Heart right ventricle (tissue), 16 donors: ENCODE measurements around the gene PPM1L. TPM values are rescaled to one million over a fixed set of nuclear protein-coding genes. Genes with fewer than 3 reads are reported as not detected.

Experiments
- ATAC-seq, 8 donors: fragments of 200-7000 bp; cut with Tn5 transposase; one replicate each; pipeline ENCODE4 v1.9.1; 2020; ENCODE audit warnings: mild to moderate bottlenecking in 8 of 8, moderate library complexity in 8 of 8, moderate number of reproducible peaks in 1 of 8
- DNase-seq, 2 donors: peaks; one replicate each; pipeline ENCODE4 v3.0.0-alpha.2; 2020
- H3K27ac ChIP-seq, 10 donors: fragments of 200-600 bp; sonication (generic) in 2 of 10; one replicate each; pipeline versions ENCODE4 v1.5.0 to v1.8.0; 2020 to 2022; ENCODE audit warnings: mild to moderate bottlenecking in 3 of 10
- H3K27me3 ChIP-seq, 7 donors: fragments of 200-600 bp; one replicate each; pipeline ENCODE4 v1.8.0; 2021 to 2022; ENCODE audit warnings: mild to moderate bottlenecking in 2 of 7
- H3K36me3 ChIP-seq, 9 donors: fragments of 200-600 bp; sonication (generic) in 1 of 9; one replicate each; pipeline versions ENCODE4 v1.5.0 to v1.8.0; 2020 to 2022; ENCODE audit warnings: mild to moderate bottlenecking in 2 of 9
- H3K4me1 ChIP-seq, 9 donors: fragments of 200-600 bp; sonication (generic) in 1 of 9; one replicate each; pipeline versions ENCODE4 v1.5.0 to v1.8.0; 2020 to 2022; ENCODE audit warnings: mild to moderate bottlenecking in 4 of 9
- H3K4me3 ChIP-seq, 10 donors: fragments of 200-600 bp; sonication (generic) in 2 of 10; one replicate each; pipeline versions ENCODE4 v1.5.0 to v1.8.0; 2020 to 2022; ENCODE audit warnings: mild to moderate bottlenecking in 7 of 10, moderate library complexity in 2 of 10
- H3K9me3 ChIP-seq, 11 donors: fragments of 200-600 bp in 10 of 11; sonication (generic) in 2 of 11; one replicate each; pipeline versions ENCODE4 v1.5.0 to v1.8.0; 2013 to 2022; ENCODE audit warnings: mild to moderate bottlenecking in 2 of 11, control low read depth in 1 of 11, moderate library complexity in 1 of 11
- WGBS, 2 donors: extraction: QIAGEN DNeasy Blood & Tissue Kit; methylation state at CpG; one replicate each; pipeline ENCODE4 v1.1.7; 2013; ENCODE audit warnings: inconsistent platforms in 1 of 2; 5-methylcytosine and 5-hydroxymethylcytosine counted together
- intact Hi-C, 10 donors: fragments of 100-400 bp; cut with DNase I; formaldehyde crosslinking; loops; one replicate each; pipeline versions ENCODE4 v1.11.1 to v1.14.2; 2022
- polyA plus RNA-seq, 2 donors: library from polyadenylated mRNA; stranded (reverse); fragments of 200-250 nt; gene quantifications; one replicate each; pipeline ENCODE4 v1.2.3, GENCODE V29; 2013
- total RNA-seq, 10 donors: library from RNA; stranded (reverse); fragmentation: NEBNext Ultra II Directional in 3 of 10; extraction: Animal tissue kit (Norgen Biotek cat#: 25700) in 3 of 10; gene quantifications; one replicate each; pipeline versions ENCODE4 v1.2.1 to v1.2.4, GENCODE V29; 2021 to 2023
- TF ChIP-seq, protein P1 (sequence below), 9 donors: fragments of 200-600 bp; sonication (generic) in 2 of 9; IDR thresholded peaks; one replicate each; pipeline versions ENCODE4 v1.5.0 to v1.8.0; 2021 to 2022; ENCODE audit warnings: antibody characterized with exemption in 9 of 9, mild to moderate bottlenecking in 5 of 9, moderate library complexity in 1 of 9
- donor health status: Arrhythmogenic right ventricular cardiomyopathy.
- donor health status: ischemic (EF 13 %, LVEDD 7.1; RV severe dilation, severe dysfunction).
- donor health status: healthy with polysubstance abuse.
- donor health status: DM: no; HTN: yes; CAD: no.
- donor health status: DM: no; HTN: no; CAD: no.
- donor health status: ischemic (EF 25% LVEDD 6.9; RV normal size, moderate dysfunction).
- donor health status: ischemic (EF 25% LVEDD 5.7; RV mildly dilated, moderate dysfunction).
- donor health status: healthy.
- donor health status: DM: yes; HTN: yes; CAD: no.
- donor health status: Ischemic cardiomyopathy.
- donor health status: ischemic (EF 35%, LVEDD 5.7; RV mildly dilated, moderate dysfunction).
- donor health status: nonischemic (EF 11% LVEDD 7.7; RV severe dilation, severe dysfunction).
- donor health status: DM: yes; HTN: yes; CAD: no.
- donor health status: PGD.
- donor health status: ischemic (EF 29% LVEDD 5.4; RV normal size, mild dysfunction).
- donor health status: nonischemic (EF 23%, LVEDD 6.1; RV moderate dilation, normal function).

PPM1L gene
- total and polyA plus RNA-seq, 12 donors = 4.4 to 55.5 (median 37.7) TPM

DNA sequence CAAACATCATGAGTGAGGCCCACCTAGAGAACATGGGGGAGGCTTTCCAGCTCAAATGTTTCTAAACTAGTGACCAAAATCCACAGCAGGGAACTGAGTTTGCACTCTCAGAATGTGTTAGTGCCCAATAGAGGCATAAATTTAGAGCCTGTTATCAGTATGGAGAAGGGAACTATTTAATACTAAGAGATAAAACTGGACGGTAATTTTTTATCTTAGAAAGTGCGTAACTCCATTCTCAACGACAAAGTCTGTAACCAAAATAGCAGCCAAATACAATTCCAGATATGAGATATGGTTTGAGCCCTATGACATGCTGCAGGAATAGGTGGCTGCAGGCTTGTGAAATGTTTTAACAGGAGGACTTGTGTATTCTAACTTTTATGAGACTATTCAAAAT is 345.6 kb downstream of the PPM1L start:
- peak overlapping the region; percentile 59 to 95 (median 88) for H3K27ac ChIP-seq
- H3K36me3 ChIP-seq = peaks cover 0 to 54% (median 0%) of the 10 kb centered on the region in 9 donors
- WGBS, 2 donors = 38 to 44% methylated on average over 3 of the region's 3 CpGs
- no peaks in the 10 kb centered on the region for H3K27me3 ChIP-seq
- TF ChIP-seq, protein P1, sequence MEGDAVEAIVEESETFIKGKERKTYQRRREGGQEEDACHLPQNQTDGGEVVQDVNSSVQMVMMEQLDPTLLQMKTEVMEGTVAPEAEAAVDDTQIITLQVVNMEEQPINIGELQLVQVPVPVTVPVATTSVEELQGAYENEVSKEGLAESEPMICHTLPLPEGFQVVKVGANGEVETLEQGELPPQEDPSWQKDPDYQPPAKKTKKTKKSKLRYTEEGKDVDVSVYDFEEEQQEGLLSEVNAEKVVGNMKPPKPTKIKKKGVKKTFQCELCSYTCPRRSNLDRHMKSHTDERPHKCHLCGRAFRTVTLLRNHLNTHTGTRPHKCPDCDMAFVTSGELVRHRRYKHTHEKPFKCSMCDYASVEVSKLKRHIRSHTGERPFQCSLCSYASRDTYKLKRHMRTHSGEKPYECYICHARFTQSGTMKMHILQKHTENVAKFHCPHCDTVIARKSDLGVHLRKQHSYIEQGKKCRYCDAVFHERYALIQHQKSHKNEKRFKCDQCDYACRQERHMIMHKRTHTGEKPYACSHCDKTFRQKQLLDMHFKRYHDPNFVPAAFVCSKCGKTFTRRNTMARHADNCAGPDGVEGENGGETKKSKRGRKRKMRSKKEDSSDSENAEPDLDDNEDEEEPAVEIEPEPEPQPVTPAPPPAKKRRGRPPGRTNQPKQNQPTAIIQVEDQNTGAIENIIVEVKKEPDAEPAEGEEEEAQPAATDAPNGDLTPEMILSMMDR (IDR thresholded peaks at IDR 0.05) = no peak
- H3K4me3 ChIP-seq = peak overlapping the region in 1 of 10 donors; percentile 6
- no peaks in the 10 kb centered on the region for H3K9me3 ChIP-seq
- DNase-seq (no peak), ATAC-seq (peak in 7 of 8 donors; percentile 24 to 83 (median 74))
- peaks cover 0 to 74% (median 28%) of the 10 kb centered on the region in 9 donors for H3K4me1 ChIP-seq
- intact Hi-C loops = loop anchor here in 5 of 10 donors (5.0 to 10.0 kb wide), 4 partner anchors 73 to 123 kb away; partner anchors contain the start of gene NMD3 (in 4 of the 5)

DNA sequence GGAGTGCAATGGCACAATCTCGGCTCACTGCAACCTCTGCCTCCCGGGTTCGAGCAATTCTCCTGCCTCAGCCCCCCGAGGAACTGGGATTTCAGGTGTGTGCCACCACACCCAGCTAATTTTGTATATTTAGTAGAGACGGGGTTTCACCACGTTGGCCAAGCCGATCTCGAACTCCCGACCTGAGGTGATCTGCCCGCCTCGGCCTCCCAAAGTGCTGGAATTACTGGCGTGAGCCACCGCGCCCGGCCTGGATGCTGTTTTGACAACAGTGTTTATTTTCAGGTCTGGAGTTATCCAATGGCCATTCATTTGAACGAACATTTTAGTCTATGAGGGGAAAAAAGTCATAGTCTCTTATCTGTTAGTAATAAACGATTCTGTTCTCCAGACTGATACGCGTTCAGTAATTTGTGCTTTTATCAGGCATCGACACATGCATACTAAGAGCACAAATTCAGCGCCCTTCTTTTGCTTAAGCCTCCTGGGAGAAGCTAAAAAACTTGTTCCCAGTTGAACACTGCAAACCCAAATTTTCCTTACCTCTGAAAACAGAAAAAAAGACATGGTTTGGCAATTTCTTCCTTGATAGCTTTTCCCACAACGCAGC is 347.9 kb downstream of the PPM1L start:
- H3K4me3 ChIP-seq = peak overlapping the region; percentile 40 to 88 (median 80)
- intact Hi-C loops = loop anchor here in 5 of 10 donors (5.0 to 10.0 kb wide), 4 partner anchors 71 to 121 kb away; partner anchors contain the start of gene NMD3 (in 4 of the 5)
- peaks cover 0 to 38% (median 0%) of the 10 kb centered on the region in 9 donors for H3K36me3 ChIP-seq
- DNase-seq = peak in 1 of 2 donors; percentile 28
- TF ChIP-seq, protein P1 (IDR thresholded peaks at IDR 0.05) = no peak
- WGBS, 2 donors = 47 to 65% methylated on average over 22 of the region's 22 CpGs
- H3K27ac ChIP-seq = peak overlapping the region; percentile 81 to 95 (median 90)
- no peaks in the 10 kb centered on the region for H3K9me3 ChIP-seq
- H3K4me1 ChIP-seq = peaks cover 0 to 54% (median 22%) of the 10 kb centered on the region in 9 donors
- ATAC-seq = no peak
- H3K27me3 ChIP-seq = no peaks in the 10 kb centered on the region

DNA sequence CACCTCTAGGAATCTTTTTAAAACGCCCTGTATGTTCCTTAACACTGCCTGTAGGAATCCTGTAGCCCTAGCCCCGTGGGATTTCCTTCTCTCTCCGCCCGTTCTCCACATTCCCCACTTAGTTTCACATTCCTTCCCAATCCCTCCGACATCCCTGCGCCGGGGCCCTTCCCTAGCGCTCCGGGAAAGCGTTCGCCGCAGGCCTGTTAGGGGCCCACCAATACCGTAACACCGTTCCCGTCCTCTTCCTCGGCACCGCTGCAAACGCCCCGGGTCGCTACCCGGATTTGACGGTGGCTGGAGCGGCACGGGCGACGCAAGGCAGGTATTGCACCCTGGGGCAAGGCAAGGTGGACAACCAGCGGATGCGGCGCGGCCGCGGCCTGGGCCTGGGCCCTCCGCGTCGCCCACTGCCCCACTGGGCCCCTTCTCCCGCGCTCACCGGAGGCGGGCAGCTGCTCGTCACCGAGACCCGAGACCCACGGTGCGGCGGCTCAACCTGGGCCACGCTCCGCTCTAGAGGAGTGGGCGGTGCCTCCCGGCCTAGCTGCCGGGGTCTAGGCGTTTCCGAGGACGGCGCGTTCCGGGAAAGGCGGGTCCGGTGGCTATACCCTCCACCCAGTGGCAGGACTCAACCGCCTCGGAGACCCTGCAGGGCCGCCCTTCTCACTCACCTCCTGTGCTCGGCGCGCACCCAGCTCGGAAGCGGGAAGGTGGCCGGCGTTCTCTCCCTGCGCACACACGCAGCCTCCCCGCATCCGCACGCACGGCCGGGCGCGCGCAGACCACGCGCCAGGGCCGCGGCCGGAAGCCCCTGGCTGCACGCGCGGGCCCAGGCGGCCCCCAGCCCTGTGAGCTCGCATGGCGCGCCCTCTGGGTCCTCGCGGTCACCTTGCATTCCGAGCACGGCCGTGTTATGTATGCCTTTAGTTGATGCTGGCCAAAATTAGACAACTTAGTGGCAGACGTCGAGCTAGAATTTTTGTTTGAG is 348.8 kb downstream of the PPM1L start, which contains the start of gene B3GALNT1:
Gene B3GALNT1, minus strand, starts transcription at position 789 of the 991 bp plus-strand sequence. CDS start 18,595 bp downstream, outside the sequence.
- 1% methylated on average over 97 of the region's 97 CpGs for WGBS, 2 donors
- peak within 1 kb of the TSS; percentile 81 to 95 (median 90) for H3K27ac ChIP-seq
- intact Hi-C loops = loop anchor here in 5 of 10 donors (5.0 to 10.0 kb wide), 5 partner anchors 70 to 120 kb away; partner anchors contain the start of gene NMD3 (in 4 of the 5)
- no peaks in the 10 kb centered on the region for H3K9me3 ChIP-seq
- H3K4me3 ChIP-seq = peak within 1 kb of the TSS; percentile 40 to 88 (median 80)
- TF ChIP-seq, protein P1 (IDR thresholded peaks at IDR 0.05) = peak in 1 of 9 donors; percentile 17
- peak; percentile 47 to 67 for DNase-seq
- no peaks in the 10 kb centered on the region for H3K27me3 ChIP-seq
- ATAC-seq = peak; percentile 48 to 87 (median 72)
- H3K36me3 ChIP-seq = peaks cover 0 to 28% (median 0%) of the 10 kb centered on the region in 9 donors
- H3K4me1 ChIP-seq = peaks cover 0 to 45% (median 22%) of the 10 kb centered on the region in 9 donors

DNA sequence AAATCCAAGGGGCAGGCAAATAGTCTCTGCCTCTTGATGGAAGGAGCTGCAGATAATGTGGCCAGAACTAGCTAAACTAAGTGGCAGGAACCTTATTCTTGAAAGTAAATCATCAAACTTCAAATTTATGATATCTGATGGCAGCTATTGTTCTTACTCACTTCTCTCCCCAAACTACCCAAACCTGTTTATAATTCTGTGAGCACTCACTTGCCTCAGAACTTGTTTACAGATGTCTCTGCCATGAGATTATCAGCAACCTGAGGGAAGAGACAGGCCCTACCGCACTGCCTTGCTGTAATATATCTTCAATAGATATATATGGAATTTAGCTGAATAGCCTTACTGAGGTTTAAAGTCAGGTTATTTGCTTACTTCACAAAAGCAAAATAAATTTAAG is 351.3 kb downstream of the PPM1L start:
- DNase-seq = no peak
- Histone ChIP-seq H3K4me1 (peaks cover 0 to 25% (median 19%) of the 10 kb centered on the region in 9 donors), H3K27me3 (no peaks in the 10 kb centered on the region), H3K36me3 (peaks cover 0 to 15% (median 0%) of the 10 kb centered on the region in 9 donors), H3K27ac (no peak overlapping the region), H3K9me3 (no peaks in the 10 kb centered on the region), H3K4me3 (no peak overlapping the region)
- intact Hi-C loops = loop anchor here in 4 of 10 donors (5.0 to 10.0 kb wide), 4 partner anchors 67 to 117 kb away; partner anchors contain the start of gene NMD3 (in 2 of the 4)
- 55 to 80% methylated on average over 1 of the region's 1 CpG for WGBS, 2 donors
- ATAC-seq = no peak
- TF ChIP-seq, protein P1 (IDR thresholded peaks at IDR 0.05) = no peak
